K562 (cell line): ENCODE results near the gene ORAI1. TPM values are rescaled to one million over a fixed set of nuclear protein-coding genes. Genes with fewer than 3 reads are reported as not detected.

Source experiments
- CBFA2T2 ChIP-seq: fragments of 450-650 bp; conservative IDR thresholded peaks from 2 replicates; pipeline ENCODE4 v1.6.1; 2017; ENCODE audit warnings: mild to moderate bottlenecking
- CBX5 ChIP-seq: IDR thresholded peaks from 2 replicates; pipeline ENCODE4 v1.6.1; 2014; ENCODE audit warnings: low read depth, borderline replicate concordance
- CBX8 ChIP-seq: fragments of 200-600 bp; sonication (generic); IDR thresholded peaks from 2 replicates; pipeline ENCODE4 v1.6.1; 2012; ENCODE audit warnings: borderline replicate concordance, mixed run types, low read depth, mild to moderate bottlenecking, moderate library complexity, mixed read lengths, low read length, control low read depth, inconsistent platforms; ENCODE audit not compliant: poor library complexity, severe bottlenecking; ENCODE audit errors: extremely low read depth
- ETV6 ChIP-seq, 3 experiments: fragments of 150-350 bp in 1 of 3; sonication (generic) in 1 of 3; formaldehyde crosslinking in 1 of 3; IDR thresholded peaks; 2 replicates each; pipeline versions ENCODE4 v1.6.1 to v1.8.0; 2014 to 2022; ENCODE audit warnings: borderline replicate concordance in 2 of 3, low read depth in 2 of 3, antibody characterized with exemption in 1 of 3, low read length in 1 of 3, mild to moderate bottlenecking in 1 of 3, missing genetic modification reagents in 1 of 3
- FOXK2 ChIP-seq, 2 experiments: fragments of 450-650 bp; IDR thresholded peaks in 1 of 2; conservative IDR thresholded peaks in 1 of 2; 2 replicates each; pipeline ENCODE4 v1.6.1; 2016; ENCODE audit warnings: low read depth in 2 of 2, mild to moderate bottlenecking in 1 of 2
- MBD2 ChIP-seq: sonication (generic); IDR thresholded peaks from 2 replicates; pipeline ENCODE4 v1.6.1; 2016; ENCODE audit warnings: low read depth, borderline replicate concordance
- MCM2 ChIP-seq: fragments of 450-650 bp; IDR thresholded peaks from 2 replicates; pipeline ENCODE4 v1.6.1; 2017; ENCODE audit warnings: low read depth, mild to moderate bottlenecking
- NCOA4 ChIP-seq: fragments of 450-650 bp; IDR thresholded peaks from 2 replicates; pipeline ENCODE4 v1.6.1; 2018; ENCODE audit warnings: mild to moderate bottlenecking; ENCODE audit not compliant: partially characterized antibody
- SMAD1 ChIP-seq: fragments of 150-350 bp; IDR thresholded peaks from 2 replicates; pipeline ENCODE4 v1.6.1; 2014; ENCODE audit warnings: low read length, low read depth; ENCODE audit not compliant: partially characterized antibody
- XRCC4 ChIP-seq: IDR thresholded peaks from one replicate; pipeline ENCODE4 v1.6.1; 2011; ENCODE audit not compliant: insufficient read depth, insufficient read length; ENCODE audit errors: extremely low read depth
- ZNF175 ChIP-seq: fragments of 200-800 bp; sonication (Bioruptor generic); IDR thresholded peaks from 2 replicates; pipeline ENCODE4 v1.6.1; 2016; ENCODE audit warnings: low read depth, mild to moderate bottlenecking, missing genetic modification characterization, missing compliant biosample characterization
- ZNF316 ChIP-seq: fragments of 450-650 bp; IDR thresholded peaks from 2 replicates; pipeline ENCODE4 v1.6.1; 2016
- ZSCAN29 ChIP-seq: fragments of 450-650 bp; IDR thresholded peaks from 2 replicates; pipeline ENCODE4 v1.6.1; 2017
- ZZZ3 ChIP-seq: fragments of 450-650 bp; IDR thresholded peaks from 2 replicates; pipeline ENCODE4 v1.6.1; 2016; ENCODE audit warnings: antibody characterized with exemption, mild to moderate bottlenecking, moderate library complexity
- polyA plus RNA-seq, 8 experiments: library from polyadenylated mRNA; depleted of rRNA in 4 of 8; stranded (reverse) in 5 of 8; unstranded in 3 of 8; fragments of >200 nt; fragmentation: Nextera tagmentation in 2 of 8; fragmentation: Illumina TruSeq in 1 of 8; extraction: Ambion mirVana in 2 of 8; extraction: Trizol in 1 of 8; gene quantifications; 2 replicates each; pipeline versions ENCODE4 v1.2.1 to v1.2.3, GENCODE V29; 2011 to 2014; ENCODE audit warnings: inconsistent platforms in 1 of 8, missing spikeins in 1 of 8
- total RNA-seq, 7 experiments: library from RNA; depleted of rRNA in 6 of 7; stranded (reverse); fragments of >200 nt in 6 of 7; fragmentation: Illumina TruSeq in 2 of 7; extraction: Trizol in 2 of 7; gene quantifications; 2 replicates each; pipeline versions ENCODE4 v1.2.1 to v1.2.3, GENCODE V29; 2011 to 2021; ENCODE audit warnings: low replicate concordance in 1 of 7
- TF ChIP-seq, protein P1 (sequence below): fragments of 450-650 bp; IDR thresholded peaks from 2 replicates; pipeline ENCODE4 v1.6.1; 2016; ENCODE audit warnings: missing biosample characterization, missing genetic modification characterization
- TF ChIP-seq, protein P2 (sequence below): fragments of 450-650 bp; conservative IDR thresholded peaks from 2 replicates; pipeline ENCODE4 v1.6.1; 2016; ENCODE audit warnings: missing genetic modification characterization, low read depth, mild to moderate bottlenecking, missing compliant biosample characterization, moderate library complexity
- TF ChIP-seq, protein P3 (sequence below): fragments of 450-650 bp; IDR thresholded peaks from 2 replicates; pipeline ENCODE4 v1.6.1; 2017; ENCODE audit warnings: antibody characterized with exemption
- TF ChIP-seq, protein P4 (sequence below): sonication (generic); formaldehyde crosslinking; IDR thresholded peaks from 2 replicates; pipeline ENCODE4 v1.5.0; 2020; ENCODE audit warnings: missing genetic modification reagents

ORAI1 gene
- total and polyA plus RNA-seq, 9 of the 15 experiments (the other 6 are each of a cell fraction or from before 2014, with no cell fraction given) = 2.6 to 23.8 (median 9.3) TPM

DNA sequence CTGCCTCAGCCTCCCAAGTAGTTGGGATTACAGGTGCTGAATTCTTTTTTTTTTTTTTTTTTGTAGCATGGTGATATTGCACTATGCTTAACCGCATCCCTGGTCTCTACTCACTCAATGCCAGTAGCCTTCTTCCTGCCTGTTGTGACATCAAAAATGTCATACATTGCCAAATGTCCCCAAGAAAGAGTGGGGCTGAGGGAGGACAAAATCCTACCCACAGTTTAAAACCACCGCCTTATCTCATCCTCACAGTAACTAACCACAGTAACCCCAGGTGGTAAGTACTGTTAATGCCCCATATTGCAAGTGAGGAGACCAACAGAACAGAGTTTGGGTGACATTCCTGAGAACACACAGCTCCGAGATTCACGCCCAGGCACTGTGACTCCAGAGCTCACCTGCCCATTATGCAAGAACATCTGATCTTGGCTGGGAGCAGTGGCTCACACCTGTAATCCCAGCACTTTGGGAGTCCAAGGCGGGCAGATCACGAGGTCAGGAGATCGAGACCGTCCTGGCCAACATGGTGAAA, 23.6 kb downstream of the ORAI1 start (continued):
- TF ChIP-seq SMAD1 = peak; percentile 59
- TF ChIP-seq, protein P1, sequence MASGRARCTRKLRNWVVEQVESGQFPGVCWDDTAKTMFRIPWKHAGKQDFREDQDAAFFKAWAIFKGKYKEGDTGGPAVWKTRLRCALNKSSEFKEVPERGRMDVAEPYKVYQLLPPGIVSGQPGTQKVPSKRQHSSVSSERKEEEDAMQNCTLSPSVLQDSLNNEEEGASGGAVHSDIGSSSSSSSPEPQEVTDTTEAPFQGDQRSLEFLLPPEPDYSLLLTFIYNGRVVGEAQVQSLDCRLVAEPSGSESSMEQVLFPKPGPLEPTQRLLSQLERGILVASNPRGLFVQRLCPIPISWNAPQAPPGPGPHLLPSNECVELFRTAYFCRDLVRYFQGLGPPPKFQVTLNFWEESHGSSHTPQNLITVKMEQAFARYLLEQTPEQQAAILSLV = peak; percentile 69
- TF ChIP-seq, protein P2, sequence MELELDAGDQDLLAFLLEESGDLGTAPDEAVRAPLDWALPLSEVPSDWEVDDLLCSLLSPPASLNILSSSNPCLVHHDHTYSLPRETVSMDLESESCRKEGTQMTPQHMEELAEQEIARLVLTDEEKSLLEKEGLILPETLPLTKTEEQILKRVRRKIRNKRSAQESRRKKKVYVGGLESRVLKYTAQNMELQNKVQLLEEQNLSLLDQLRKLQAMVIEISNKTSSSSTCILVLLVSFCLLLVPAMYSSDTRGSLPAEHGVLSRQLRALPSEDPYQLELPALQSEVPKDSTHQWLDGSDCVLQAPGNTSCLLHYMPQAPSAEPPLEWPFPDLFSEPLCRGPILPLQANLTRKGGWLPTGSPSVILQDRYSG (tag) = no peak
- no peak for TF ChIP-seq ZSCAN29
- TF ChIP-seq ZNF316 = no peak
- no peak for TF ChIP-seq CBX5
- TF ChIP-seq CBFA2T2 = peak; percentile 94
- no peak for TF ChIP-seq ZNF175 (CRISPR knock-in tag)
- 0 out of 4 replicates have a peak, but pooled peaks of 1 of the 2 experiments have one; percentile 16 for TF ChIP-seq FOXK2 (conservative IDR thresholded peaks at IDR 0.05 in 1 of 2, IDR thresholded peaks at IDR 0.05 in 1 of 2; ENCODE audit: low read depth in 2 of 2)
- no peak for TF ChIP-seq NCOA4
- no peak for TF ChIP-seq ZZZ3
- no peak for TF ChIP-seq MCM2
- peak; percentile 56; the same call in 1 of the 2 replicates for TF ChIP-seq MBD2
- TF ChIP-seq XRCC4 = no peak
- TF ChIP-seq, protein P3, sequence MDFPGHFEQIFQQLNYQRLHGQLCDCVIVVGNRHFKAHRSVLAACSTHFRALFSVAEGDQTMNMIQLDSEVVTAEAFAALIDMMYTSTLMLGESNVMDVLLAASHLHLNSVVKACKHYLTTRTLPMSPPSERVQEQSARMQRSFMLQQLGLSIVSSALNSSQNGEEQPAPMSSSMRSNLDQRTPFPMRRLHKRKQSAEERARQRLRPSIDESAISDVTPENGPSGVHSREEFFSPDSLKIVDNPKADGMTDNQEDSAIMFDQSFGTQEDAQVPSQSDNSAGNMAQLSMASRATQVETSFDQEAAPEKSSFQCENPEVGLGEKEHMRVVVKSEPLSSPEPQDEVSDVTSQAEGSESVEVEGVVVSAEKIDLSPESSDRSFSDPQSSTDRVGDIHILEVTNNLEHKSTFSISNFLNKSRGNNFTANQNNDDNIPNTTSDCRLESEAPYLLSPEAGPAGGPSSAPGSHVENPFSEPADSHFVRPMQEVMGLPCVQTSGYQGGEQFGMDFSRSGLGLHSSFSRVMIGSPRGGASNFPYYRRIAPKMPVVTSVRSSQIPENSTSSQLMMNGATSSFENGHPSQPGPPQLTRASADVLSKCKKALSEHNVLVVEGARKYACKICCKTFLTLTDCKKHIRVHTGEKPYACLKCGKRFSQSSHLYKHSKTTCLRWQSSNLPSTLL = no peak
- no peak for TF ChIP-seq CBX8
- TF ChIP-seq, protein P4, sequence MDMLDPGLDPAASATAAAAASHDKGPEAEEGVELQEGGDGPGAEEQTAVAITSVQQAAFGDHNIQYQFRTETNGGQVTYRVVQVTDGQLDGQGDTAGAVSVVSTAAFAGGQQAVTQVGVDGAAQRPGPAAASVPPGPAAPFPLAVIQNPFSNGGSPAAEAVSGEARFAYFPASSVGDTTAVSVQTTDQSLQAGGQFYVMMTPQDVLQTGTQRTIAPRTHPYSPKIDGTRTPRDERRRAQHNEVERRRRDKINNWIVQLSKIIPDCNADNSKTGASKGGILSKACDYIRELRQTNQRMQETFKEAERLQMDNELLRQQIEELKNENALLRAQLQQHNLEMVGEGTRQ (CRISPR knock-in tag) = no peak
- no peak for TF ChIP-seq ETV6 (IDR thresholded peaks at IDR 0.05; ENCODE audit: borderline replicate concordance in 1 of 2, low read depth in 2 of 2, low read length in 1 of 2)
- no peak for TF ChIP-seq ETV6 (CRISPR knock-in tag; IDR thresholded peaks at IDR 0.05; ENCODE audit: borderline replicate concordance)
